Activated naive CD4-positive, alpha-beta T cell (primary cell): ENCODE results near the gene TRAK1.

Experiments
- DNase-seq, 4 experiments: peaks; one replicate each; lab custom pipeline; 2025; lab: John Stamatoyannopoulos, UW

TRAK1 gene

DNA sequence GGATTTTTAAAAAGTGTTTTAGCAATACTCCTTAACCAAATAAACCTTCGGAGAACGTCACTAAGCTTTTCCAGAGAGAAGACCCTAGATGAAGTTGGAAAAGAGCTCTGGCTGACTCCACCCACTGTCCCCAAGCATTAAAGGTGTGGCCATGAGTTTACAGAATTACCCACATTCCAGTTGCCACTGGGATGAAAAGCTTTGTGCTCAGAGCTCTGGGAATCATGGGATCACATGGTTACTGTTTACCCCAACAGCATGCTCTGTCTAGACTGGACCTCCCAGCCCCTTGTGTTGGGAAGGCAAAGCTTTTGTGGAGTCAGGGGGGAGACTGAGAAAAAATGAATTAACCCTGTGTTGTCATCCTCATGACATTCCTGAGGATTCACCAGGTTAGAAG, 119.6 kb downstream of the TRAK1 start:
- no peak for DNase-seq

DNA sequence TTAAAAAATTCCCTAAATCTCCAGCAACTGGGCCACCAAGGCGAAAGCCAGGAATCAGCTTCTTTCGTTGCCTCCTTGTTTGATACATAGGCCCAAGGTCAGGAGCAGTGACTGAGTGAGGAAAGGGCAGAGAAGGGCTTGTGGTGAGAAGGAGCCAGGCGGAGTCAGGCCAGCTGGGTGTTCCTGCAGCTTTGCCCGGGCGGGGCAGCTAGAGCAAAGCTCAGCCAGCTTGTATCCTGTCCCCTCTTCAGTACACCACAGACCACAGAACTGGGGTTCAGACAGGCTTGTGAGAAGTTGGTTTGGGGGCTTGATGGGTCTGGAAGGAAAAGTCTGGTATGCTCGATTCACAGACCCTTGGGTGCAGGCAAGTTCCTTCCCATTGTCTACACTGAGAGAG, 122.3 kb downstream of the TRAK1 start:
- DNase-seq = no peak

GRCh38 chr3:42214064-42214463, 122.9 kb downstream of the TRAK1 start:
- no peak for DNase-seq

DNA sequence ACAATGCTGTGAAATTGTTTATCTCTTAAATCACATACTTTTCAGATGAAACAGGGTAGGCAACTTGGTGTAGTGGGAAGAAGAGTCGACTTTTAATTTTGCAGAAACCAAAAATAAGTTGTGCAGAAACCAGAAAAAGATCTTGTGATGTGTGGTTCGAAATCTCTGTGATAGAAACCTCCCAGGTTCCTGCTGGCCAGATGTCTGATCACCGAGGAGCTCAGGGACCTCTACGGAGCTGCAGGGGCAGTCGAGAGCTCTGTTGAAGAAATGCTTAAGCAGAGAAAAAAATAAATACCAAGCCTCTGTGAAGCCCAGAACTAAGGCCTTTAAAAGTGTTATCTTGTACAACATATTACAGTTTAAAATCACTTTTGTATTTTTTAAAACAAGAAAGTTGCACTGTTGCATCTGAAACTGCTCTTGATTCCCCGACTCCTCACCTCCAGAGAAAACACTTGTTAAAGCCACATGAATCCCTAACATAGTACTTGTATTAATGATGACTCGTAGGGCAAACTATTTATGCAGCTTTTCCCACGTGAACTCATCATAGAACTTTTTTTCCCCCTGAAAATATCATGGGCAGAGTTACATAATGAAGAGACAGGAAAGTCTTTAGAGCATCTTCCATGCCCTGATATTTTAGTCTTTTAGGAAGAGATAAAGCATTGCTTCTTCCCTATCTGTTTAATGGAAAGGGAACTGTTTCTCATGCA, 123.6 kb downstream of the TRAK1 start:
- DNase-seq = no peak

- no peak for DNase-seq
These were observed 125.1 kb downstream of the TRAK1 start for GRCh38 chr3:42216302-42216701.

GRCh38 chr3:42216931-42217333, 125.8 kb downstream of the TRAK1 start:
- no peak for DNase-seq

DNA sequence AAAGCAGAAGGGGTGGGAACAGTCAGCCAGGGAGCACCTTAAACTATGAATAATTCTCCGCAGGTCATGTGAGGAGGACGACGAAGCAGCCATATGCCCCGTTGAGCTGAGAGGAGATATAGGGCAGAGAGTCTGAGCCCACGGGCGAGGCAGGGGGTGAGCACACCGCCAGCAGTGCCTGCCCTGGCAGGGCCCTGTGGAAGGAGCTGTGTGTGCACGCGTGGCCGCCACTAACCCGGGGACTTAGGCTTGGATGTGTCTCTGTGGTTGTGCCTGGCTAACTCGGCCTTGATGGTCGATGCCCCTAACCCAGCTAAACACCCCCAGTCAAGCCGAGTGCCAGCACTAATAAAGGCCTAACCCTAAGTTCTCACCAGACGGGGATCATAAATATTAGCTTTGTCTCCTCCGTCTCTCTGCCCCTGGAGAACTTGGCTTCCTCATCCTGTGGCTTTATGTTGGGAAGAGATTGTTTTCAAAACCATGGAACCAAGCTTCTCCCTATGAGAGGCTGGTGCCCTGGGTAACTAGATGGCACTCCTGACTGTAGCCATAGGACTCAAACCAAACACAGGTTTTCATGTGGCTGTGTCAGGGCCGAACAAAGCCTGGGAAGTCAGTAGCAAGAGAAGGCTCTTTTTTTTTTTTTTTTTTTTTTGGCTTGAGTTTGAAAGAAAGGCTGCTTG, 129.4 kb downstream of the TRAK1 start:
- DNase-seq = no peak

GRCh38 chr3:42222942-42223693, 132.0 kb downstream of the TRAK1 start:
- no peak for DNase-seq

- no peak for DNase-seq
These were observed 133.0 kb downstream of the TRAK1 start for GRCh38 chr3:42224178-42224577.

DNA sequence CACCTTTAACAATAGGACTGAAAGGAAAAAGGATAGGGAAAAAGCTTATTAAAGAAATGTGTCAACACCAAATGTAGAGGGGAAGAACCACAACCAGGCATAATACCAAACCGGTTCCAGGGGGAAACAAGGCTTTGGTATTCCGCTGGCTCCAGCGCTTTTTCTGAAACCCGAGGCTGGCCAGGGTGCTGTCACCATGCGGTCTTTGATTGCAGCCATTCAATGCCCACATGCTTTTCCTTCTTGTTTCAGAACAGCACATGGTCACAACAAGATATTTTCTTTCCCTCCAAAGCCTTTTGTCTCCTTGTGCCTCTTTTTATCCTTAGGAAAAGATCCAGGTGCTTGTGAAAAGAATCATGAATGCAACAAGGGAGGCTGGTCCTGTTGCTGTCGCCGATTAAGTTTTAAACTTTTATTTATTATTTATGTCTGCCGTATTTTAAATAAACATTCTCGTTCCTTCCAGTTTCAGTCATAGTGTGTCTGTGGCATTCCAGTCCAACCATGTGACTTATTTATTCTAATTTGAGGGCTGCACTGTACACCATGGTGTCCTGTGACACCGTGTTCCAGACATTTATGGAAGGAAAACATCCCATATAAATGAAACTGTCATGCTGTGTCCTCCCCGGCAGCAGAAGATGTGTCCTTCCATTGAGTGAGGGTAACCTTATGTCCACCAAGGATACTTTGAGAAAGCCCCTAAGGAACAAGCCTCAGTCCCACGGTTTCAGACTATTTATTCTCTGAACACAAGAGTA, 133.7 kb downstream of the TRAK1 start:
- no peak for DNase-seq

- DNase-seq = no peak
These were observed 134.6 kb downstream of the TRAK1 start for GRCh38 chr3:42225486-42226363.

DNA sequence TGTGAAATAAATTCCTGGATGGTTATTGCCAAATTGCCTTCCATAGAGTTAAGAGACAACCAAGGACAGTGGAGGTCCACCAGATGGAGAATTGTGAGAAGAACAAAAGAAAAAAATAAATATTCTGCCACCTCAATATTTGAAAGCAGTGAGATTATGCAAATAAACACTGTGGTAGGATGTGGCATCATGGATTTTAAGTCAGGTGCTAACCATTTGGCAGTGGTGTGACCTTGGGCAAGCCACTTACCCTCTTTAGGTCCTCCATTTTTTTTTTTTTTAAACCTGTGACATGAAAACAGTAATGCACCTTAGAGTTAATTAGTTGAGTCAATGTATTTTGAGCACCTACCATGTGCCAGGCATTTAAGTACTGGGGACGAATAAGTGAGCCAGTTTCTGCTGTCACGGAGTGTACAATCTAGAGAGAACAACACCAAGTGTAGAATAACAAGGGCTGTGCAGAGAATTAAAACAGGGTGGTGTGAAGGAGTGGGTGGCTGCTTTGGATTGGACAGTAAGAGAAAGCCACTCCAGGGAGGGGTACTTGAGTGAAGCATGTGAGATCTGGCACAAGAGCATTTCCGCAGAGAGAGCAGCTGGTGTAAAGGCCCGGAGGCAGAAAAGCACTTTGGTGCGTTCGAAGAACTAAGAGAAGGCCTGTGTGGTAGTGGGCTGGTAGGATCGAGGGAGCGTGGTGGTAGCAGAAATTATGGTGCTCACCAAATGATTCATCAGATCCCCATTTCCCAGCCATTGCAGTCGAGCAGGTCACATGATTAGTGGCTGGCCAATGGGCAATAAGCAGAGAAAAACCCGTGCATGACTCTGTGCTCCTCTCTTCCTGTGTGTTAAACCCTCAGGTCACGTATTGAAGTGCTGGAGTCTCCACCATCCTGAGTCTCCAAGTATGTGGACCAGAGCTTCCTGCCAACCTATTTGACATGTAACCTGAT, 135.6 kb downstream of the TRAK1 start:
- no peak for DNase-seq

- no peak for DNase-seq
These were observed 137.6 kb downstream of the TRAK1 start for GRCh38 chr3:42228796-42229195.

- no peak for DNase-seq
These were observed 138.2 kb downstream of the TRAK1 start for GRCh38 chr3:42229266-42229941.

- DNase-seq = no peak
These were observed 139.0 kb downstream of the TRAK1 start for GRCh38 chr3:42229942-42230688.

DNA sequence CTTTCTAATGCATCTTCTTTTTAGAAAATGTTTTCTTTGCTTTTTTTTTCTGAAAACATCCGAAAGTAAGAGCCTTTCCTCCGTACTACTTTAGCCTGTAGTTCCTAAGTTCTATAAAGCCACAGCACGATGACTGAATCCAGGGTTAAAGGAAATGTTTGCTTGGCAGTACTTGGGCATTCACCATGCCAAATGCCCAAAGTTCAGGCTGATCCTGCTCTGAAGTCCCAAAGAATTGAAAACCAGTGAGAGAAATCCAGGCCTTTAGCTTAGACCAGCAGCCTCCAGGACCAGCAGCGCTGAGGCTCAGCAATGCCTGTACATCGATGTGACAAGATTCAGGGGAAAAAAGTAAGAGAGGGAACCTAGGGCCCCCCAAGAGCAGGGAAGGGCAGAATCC, 139.7 kb downstream of the TRAK1 start:
- DNase-seq = no peak

DNA sequence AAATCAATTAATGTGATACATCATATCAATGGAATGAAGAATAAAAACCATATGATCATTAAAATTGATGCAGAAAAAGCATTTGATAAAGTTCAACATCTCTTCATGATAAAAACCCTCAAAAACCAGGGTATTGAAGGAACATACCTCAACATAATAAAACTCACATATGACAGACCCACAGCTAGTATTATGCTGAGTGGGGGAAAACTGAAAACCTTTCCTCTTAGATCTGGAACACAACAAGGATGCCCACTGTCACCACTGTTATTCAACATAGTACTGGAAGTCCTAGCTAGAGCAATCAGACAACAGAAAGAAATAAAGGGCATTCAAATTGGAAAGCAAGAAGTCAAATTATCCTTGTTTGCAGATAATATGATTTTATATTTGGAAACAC, 144.4 kb downstream of the TRAK1 start:
- no peak for DNase-seq

- no peak for DNase-seq
These were observed 145.5 kb downstream of the TRAK1 start for GRCh38 chr3:42236611-42237010.

DNA sequence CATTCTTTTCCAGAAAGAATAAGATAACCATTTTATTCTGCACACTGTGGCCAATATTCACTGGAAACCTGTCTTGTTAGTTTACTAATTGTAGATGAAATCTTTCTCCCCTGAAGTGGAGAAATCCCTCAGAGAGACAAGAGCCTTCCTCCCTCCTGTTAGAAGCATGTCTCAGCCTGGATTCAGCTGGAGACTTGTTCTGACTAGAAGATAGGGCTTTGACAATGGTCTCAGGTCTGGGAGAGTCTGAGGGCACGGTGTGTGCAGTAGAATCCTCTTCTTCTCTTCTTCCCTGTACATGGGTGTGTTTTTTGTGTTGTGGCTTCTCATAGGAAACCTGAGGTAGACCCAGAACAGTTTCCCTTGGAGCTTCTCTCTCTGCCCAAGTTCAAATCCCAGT, 154.9 kb downstream of the TRAK1 start:
- DNase-seq = no peak
